Activated CD4-positive, CD25-positive, alpha-beta regulatory T cell (primary cell): Measurements from ENCODE around the gene RNF38.
"Not testable (repeated sequence)": the region's sequence is repeated elsewhere in the genome, so short reads cannot be mapped to it uniquely, and the experiment has no call there.

Experiments used
- DNase-seq, 4 experiments: peaks; one replicate each; lab custom pipeline; 2025; lab: John Stamatoyannopoulos, UW

RNF38 gene

DNA sequence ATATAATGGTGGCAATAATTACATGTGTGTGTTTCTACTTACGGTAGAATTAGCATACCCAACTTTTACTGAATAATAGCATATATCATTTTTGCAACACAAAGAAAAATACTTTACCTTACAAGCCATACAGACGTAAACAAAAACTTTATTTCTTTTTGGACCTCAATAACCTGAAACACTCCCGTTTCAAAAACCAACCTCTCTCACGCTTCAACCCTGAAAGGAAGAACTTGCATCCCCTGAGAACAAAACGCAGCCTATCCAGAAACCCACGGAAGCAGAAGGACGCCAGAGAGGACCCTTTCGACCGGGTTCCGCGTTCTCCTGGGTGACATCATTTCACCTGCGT, at the start of gene RNF38:
Gene RNF38, minus strand, starts transcription at position 290 of the 352 bp plus-strand sequence. Its CDS starts 161 bp downstream, at position 129.
- no peak for DNase-seq

GRCh38 chr9:36448555-36448954, 48.5 kb upstream of the RNF38 start:
- DNase-seq = not testable (repeated sequence)

DNA sequence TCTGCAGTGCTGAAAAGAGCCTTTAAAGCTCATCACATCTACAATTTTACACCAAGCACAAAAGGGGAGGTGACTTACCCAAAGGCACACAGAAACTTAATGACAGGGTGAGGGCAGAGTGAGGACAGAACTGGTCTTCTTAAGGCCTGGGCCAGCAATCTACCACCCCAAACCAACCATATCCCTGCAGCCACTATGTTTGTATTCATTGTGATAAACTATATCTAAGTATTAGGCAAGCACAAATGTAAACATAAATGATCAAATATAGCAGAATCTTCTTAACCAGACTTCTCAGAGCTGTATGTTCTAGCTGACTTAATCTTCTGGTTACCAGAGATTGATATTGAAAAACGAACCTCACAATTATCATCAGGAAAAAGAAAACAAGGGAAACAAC, 47.9 kb upstream of the RNF38 start:
- no peak for DNase-seq

DNA sequence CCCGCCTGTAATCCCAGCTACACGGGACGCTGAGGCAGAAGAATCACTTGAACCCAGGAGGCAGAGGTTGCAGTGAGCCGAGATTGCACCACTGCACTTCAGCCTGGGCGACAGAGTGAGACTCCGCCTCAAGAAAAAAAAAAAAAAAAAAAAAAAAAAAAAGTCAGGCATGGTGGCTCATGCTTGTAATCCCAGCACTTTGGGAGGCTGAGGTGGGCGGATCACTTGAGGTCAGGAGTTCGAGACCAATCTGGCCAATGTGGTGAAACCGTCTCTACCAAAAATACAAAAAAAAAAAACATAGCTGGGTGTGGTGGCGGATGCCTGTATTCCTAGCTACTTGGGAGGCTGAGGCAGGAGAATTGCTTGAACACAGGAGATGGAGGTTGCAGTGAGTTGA, 46.6 kb upstream of the RNF38 start:
- not testable (repeated sequence) for DNase-seq

GRCh38 chr9:36445800-36446361, 45.8 kb upstream of the RNF38 start:
- no peak for DNase-seq

- no peak for DNase-seq
These were observed 44.1 kb upstream of the RNF38 start for GRCh38 chr9:36444203-36444602.

GRCh38 chr9:36443581-36443980, 43.5 kb upstream of the RNF38 start:
- DNase-seq = no peak

DNA sequence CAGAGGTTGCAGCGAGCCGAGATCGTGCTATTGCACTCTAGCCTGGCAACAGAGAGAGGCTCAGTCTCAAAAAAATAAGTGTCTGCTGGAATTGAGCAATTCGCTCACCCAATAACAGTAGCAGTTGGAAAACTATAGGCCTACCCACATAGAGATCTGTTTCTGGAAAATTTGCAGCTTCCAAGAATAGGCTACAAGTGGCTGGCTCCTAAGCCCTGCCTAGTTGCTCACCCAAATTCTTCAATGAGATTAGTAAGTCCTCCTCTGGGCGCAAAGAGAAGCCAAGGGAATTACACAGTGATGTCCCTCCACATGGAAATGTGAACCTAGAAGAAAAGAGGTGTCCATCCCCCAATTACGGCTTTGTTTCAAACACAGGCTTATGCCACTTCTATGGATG, 42.6 kb upstream of the RNF38 start:
- no peak for DNase-seq

GRCh38 chr9:36441966-36442365, 41.9 kb upstream of the RNF38 start:
- DNase-seq = no peak

- DNase-seq = no peak
These were observed 38.6 kb upstream of the RNF38 start for GRCh38 chr9:36438536-36439236.

- no peak for DNase-seq
These were observed 37.7 kb upstream of the RNF38 start for GRCh38 chr9:36437790-36438189.

DNA sequence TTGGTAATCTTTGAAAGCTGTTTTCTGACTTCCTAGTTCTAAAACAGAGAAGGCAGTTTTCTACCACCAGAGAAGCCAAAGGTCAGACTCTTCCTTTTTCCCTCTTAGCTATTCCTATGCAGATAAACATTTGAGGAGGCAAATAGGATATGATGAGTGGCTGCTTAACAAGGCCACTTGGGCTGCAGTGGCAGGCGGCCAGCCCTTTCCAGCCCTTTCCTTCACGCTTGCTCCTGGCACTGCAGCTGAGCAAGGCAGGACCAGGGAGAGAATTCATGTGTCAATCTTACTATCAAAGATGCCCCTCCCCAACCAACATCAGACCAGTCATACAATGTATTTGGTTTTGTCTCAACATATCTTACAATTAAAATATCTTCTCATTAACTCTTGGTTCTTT, 36.8 kb upstream of the RNF38 start:
- DNase-seq = no peak

- no peak for DNase-seq
These were observed 33.3 kb upstream of the RNF38 start for GRCh38 chr9:36433386-36433785.

DNA sequence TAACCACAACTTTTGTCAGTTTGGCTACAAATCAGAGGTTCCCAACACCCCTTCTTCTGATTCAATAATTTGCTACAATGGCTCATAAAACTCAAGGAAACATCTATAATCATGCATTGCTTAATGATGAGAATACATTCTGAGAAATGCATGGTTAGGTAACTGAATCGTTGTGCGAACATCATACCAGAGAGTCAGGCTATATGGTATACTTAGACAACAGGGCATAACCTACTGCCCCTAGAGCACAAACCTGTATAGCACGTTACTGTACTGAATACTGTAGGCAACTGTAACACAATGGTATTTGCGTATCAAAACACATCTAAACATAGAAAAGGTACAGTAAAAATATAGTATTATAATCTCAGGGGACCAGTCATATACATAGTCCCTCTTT, 31.0 kb upstream of the RNF38 start:
- DNase-seq = no peak

DNA sequence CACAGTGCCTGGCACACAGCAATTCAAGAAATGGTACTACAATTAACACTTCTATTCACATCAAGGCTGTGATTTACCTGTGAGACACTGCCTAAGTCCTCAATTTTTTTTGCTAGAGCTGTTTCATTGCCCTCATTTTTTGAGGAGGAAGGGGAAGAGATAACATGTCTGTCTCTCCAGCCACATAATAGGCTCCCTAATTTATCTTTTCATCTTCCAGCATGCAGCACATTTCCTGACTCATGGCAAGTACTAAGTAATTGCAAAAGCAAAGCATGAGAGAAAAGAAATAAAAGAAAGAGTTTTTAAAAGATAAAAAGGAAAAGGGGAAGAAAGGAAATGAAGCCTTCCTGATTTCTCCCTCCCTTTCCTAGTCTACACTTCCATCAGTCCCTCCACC, 26.9 kb upstream of the RNF38 start:
- no peak for DNase-seq

GRCh38 chr9:36426348-36426747, 26.3 kb upstream of the RNF38 start:
- DNase-seq = no peak

DNA sequence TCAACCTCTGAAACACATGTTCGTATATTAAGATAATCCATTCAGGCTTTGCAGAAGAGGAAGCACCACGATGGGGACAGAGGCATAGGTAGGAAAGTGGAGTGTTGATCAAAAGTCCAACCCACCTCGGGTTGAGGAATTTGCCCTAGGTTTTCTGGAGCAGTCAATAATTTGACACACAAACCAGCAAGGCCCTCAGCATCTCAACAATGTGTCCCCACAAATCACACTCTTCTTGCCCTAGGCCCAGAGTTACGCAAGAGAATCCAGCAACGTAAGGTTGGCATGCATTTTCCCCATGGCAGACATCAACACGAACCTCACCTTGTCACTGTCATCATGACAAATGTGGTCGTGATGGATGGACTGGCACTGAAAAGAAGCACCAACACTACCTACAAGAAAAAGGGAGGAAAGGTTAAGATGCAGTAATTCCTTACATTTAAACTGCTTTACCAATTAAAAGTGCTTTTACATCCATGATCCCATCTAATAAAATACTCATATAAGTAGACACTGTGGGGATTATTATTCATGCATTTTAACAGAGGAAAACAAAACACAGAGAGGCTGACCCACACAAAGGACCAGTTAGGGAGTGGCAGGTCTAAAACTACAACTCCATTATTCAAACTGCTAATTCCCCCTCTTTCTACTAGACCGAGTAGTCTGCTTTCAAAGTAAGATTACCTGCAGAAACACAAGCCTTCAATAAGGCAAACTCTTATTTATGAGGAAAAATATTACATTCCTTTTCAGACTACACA, 24.4 kb upstream of the RNF38 start:
- DNase-seq = no peak

DNA sequence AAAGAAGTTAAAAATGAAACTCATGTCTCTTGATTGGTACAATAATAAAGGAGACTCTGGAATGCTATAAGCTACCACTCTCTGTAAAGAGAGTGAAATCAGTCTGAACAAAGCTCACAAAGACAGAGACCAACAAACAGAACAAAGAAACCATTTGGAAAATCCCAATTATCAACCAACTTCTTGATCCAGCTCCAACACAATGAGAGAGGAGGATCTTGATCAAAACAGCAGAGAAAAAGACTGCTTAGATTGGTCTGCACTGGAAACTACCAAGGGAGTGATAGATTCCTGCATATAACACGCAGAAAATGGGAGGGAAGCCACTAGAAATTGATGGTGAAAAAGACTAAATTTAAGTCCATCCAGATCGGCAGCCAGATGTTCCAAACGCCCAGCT, 23.1 kb upstream of the RNF38 start:
- DNase-seq = no peak

- no peak for DNase-seq
These were observed 16.8 kb upstream of the RNF38 start for GRCh38 chr9:36416890-36417289.

DNA sequence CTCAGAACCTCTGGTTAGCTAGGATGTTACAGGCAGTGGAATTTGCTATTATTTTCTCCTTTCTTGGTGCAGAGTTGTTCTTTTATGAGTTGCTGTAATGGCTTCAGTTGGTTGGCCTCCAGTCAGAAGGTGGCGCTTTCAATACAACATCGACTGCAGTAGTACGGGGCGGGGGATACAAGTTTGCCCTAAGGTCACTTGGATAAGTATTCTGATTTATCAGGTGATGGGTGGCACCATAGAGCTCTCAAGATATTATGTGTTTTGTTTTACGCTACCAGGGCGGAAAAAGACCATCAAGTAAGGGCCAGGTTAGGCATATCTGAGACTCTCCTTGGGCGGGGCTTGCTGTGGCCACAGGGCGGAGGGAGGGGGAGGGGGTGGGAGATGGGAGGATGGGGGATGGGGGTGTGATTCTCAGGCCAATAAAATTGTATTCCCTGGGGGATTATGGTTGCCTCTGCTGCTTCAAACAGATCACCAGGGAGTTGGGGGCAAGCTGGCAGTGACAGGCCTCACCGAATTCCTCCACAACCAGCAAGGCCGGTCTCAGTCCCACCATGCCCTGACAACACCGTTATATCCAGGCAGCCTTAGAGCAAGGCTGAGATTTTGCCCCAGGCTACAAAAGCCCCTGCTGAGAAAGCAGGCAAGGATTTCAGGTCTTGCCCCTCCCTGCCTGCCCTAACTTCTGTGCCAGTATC, 15.9 kb upstream of the RNF38 start:
- DNase-seq = no peak

- DNase-seq = not testable (repeated sequence)
These were observed 11.3 kb upstream of the RNF38 start for GRCh38 chr9:36411410-36411809.

DNA sequence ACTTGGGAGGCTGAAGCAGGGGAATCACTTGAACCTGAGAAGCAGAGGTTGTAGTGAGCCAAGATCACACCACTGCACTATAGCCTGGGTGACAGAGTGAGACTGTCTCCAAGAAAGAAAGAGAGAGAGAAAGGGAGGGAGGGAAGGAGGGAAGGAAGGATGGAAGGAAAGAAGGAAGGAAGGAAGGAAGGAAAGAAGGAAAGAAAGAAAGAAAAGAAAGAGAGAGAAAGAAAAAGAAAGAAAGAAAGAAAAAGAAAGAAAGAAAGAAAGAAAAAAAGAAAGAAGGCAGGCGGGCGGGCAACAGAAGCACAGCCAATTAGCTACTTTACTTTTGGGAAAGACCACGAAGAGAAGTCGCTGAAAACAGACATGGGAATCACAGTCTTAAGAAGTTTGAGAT, 9.0 kb upstream of the RNF38 start:
- DNase-seq = not testable (repeated sequence)
